LNCaP clone FGC (cell line): ENCODE measurements around the gene TREX2.

Source experiments
- DNase-seq: peaks from one replicate; pipeline ENCODE4 v3.0.0-alpha.2; 2011; ENCODE audit warnings: low read depth
- H3K4me3 ChIP-seq: 2 replicates; pipeline ENCODE4 v1.5.1; 2011; ENCODE audit warnings: mild to moderate bottlenecking, low read depth, low read length, control low read depth
- CTCF ChIP-seq: IDR thresholded peaks from 2 replicates; pipeline ENCODE4 v1.5.1; 2012; ENCODE audit warnings: mild to moderate bottlenecking; ENCODE audit not compliant: control insufficient read depth, insufficient read depth; ENCODE audit errors: extremely low read depth

Gene TREX2

GRCh38 chrX:153445106-153445855 is 575 bp downstream of the TREX2 start:
- TF ChIP-seq CTCF: no peak
- DNase-seq: no peak
- H3K4me3 ChIP-seq: no peak overlapping the region

- TF ChIP-seq CTCF: no peak
- DNase-seq: no peak
- no peak overlapping the region for H3K4me3 ChIP-seq
Observed at GRCh38 chrX:153444333-153445011, 1.4 kb downstream of the TREX2 start.

- TF ChIP-seq CTCF: no peak
- no peak overlapping the region for H3K4me3 ChIP-seq
Observed at GRCh38 chrX:153443476-153444332, 2.2 kb downstream of the TREX2 start.

GRCh38 chrX:153442463-153442862 is 3.4 kb downstream of the TREX2 start:
- TF ChIP-seq CTCF: no peak
- H3K4me3 ChIP-seq: no peak overlapping the region
- no peak for DNase-seq

More at GRCh38 chrX:153443476-153444332, 2.2 kb downstream of the TREX2 start:
- no peak for DNase-seq

GRCh38 chrX:153441981-153442380 is 3.9 kb downstream of the TREX2 start:
- DNase-seq: no peak
- H3K4me3 ChIP-seq: no peak overlapping the region
- TF ChIP-seq CTCF: no peak

GRCh38 chrX:153441296-153441695 is 4.6 kb downstream of the TREX2 start:
- DNase-seq: no peak
- TF ChIP-seq CTCF: no peak
- H3K4me3 ChIP-seq: no peak overlapping the region
